ENCODE measurements around the gene HOXB8. TPM values are rescaled to one million over a fixed set of nuclear protein-coding genes. Genes with fewer than 3 reads are reported as not detected.
A peak's percentile ranks its signal among the peaks of the same experiment; 100 is the strongest.

The HOXB8 gene
- total and polyA plus RNA-seq, 10 donors: 0.07 to 0.14 TPM; not detected in 8

GRCh38 chr17:48571826-48572417, 43.2 kb downstream of the HOXB8 start:
- H3K9me3 ChIP-seq: no peaks in the 10 kb centered on the region
- peaks cover 0 to 60% (median 25%) of the 10 kb centered on the region in 7 donors for H3K27me3 ChIP-seq (replicated peaks in 1 of 7)
- no peaks in the 10 kb centered on the region for H3K36me3 ChIP-seq
- no peak overlapping the region for H3K4me3 ChIP-seq
- H3K4me1 ChIP-seq: peaks cover 0 to 52% (median 24%) of the 10 kb centered on the region in 6 donors
- 71 to 87% (median 76%) methylated on average over 1 of the region's 1 CpG for WGBS, 5 donors
- intact Hi-C loops (cut with DNase I; ENCODE audit: low total_unique reads): no loop called here
- DNase-seq: no peak
- peak overlapping the region; percentile 42 to 89 (median 72) for H3K27ac ChIP-seq
- TF ChIP-seq POLR2AphosphoS5 (IDR thresholded peaks at IDR 0.05) (no peak), CTCF (IDR thresholded peaks at IDR 0.05 in 8 of 11, conservative IDR thresholded peaks at IDR 0.05 in 3 of 11) (no peak), POLR2A (IDR thresholded peaks at IDR 0.05) (no peak)

GRCh38 chr17:48571024-48571818, 43.9 kb downstream of the HOXB8 start:
- Histone ChIP-seq H3K27me3 (replicated peaks in 1 of 7) (peaks cover 0 to 59% (median 18%) of the 10 kb centered on the region in 7 donors), H3K4me1 (peaks cover 0 to 50% (median 17%) of the 10 kb centered on the region in 6 donors), H3K27ac (peak overlapping the region; percentile 42 to 89 (median 72)), H3K9me3 (no peaks in the 10 kb centered on the region), H3K36me3 (no peaks in the 10 kb centered on the region), H3K4me3 (peak overlapping the region in 2 of 8 donors; percentile 10 to 27)
- 64 to 74% (median 70%) methylated on average over 26 of the region's 26 CpGs for WGBS, 5 donors
- DNase-seq: no peak
- TF ChIP-seq CTCF (IDR thresholded peaks at IDR 0.05 in 8 of 11, conservative IDR thresholded peaks at IDR 0.05 in 3 of 11): no peak
- TF ChIP-seq POLR2A (IDR thresholded peaks at IDR 0.05): no peak
- TF ChIP-seq POLR2AphosphoS5 (IDR thresholded peaks at IDR 0.05): peak in 2 of 3 donors; percentile 21 to 25
- intact Hi-C loops (cut with DNase I; ENCODE audit: low total_unique reads): no loop called here

GRCh38 chr17:48570325-48571023, 44.6 kb downstream of the HOXB8 start:
- peak overlapping the region in 2 of 8 donors; percentile 10 to 16 for H3K4me3 ChIP-seq
- peaks cover 0 to 59% (median 14%) of the 10 kb centered on the region in 7 donors for H3K27me3 ChIP-seq (replicated peaks in 1 of 7)
- intact Hi-C loops (cut with DNase I; ENCODE audit: low total_unique reads): no loop called here
- TF ChIP-seq POLR2AphosphoS5 (IDR thresholded peaks at IDR 0.05): peak in 1 of 3 donors; percentile 27
- TF ChIP-seq CTCF (IDR thresholded peaks at IDR 0.05 in 8 of 11, conservative IDR thresholded peaks at IDR 0.05 in 3 of 11): no peak
- TF ChIP-seq POLR2A (IDR thresholded peaks at IDR 0.05): no peak
- peaks cover 0 to 49% (median 11%) of the 10 kb centered on the region in 6 donors for H3K4me1 ChIP-seq
- no peak for DNase-seq
- H3K9me3 ChIP-seq: no peaks in the 10 kb centered on the region
- no peaks in the 10 kb centered on the region for H3K36me3 ChIP-seq
- 54 to 70% (median 55%) methylated on average over 19 of the region's 19 CpGs for WGBS, 5 donors
- peak overlapping the region in 7 of 8 donors; percentile 10 to 89 (median 79) for H3K27ac ChIP-seq
